Measurements from ENCODE around the gene MMP3.

The MMP3 gene

GRCh38 chr11:102793677-102794290, 49.6 kb downstream of the MMP3 start:
- H3K4me3 ChIP-seq (ENCODE audit: low read depth, low read length), result no peak overlapping the region
- DNase-seq (ENCODE audit: low read depth), result no peak
- TF ChIP-seq, protein P1, sequence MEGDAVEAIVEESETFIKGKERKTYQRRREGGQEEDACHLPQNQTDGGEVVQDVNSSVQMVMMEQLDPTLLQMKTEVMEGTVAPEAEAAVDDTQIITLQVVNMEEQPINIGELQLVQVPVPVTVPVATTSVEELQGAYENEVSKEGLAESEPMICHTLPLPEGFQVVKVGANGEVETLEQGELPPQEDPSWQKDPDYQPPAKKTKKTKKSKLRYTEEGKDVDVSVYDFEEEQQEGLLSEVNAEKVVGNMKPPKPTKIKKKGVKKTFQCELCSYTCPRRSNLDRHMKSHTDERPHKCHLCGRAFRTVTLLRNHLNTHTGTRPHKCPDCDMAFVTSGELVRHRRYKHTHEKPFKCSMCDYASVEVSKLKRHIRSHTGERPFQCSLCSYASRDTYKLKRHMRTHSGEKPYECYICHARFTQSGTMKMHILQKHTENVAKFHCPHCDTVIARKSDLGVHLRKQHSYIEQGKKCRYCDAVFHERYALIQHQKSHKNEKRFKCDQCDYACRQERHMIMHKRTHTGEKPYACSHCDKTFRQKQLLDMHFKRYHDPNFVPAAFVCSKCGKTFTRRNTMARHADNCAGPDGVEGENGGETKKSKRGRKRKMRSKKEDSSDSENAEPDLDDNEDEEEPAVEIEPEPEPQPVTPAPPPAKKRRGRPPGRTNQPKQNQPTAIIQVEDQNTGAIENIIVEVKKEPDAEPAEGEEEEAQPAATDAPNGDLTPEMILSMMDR (IDR thresholded peaks at IDR 0.05; ENCODE audit: insufficient read depth, low read depth, low read length, missing control alignments), result no peak

GRCh38 chr11:102792604-102793003, 50.8 kb downstream of the MMP3 start:
- TF ChIP-seq, protein P1 (IDR thresholded peaks at IDR 0.05; ENCODE audit: insufficient read depth, low read depth, low read length, missing control alignments), result no peak
- no peak for DNase-seq (ENCODE audit: low read depth)

GRCh38 chr11:102791271-102792036, 52.0 kb downstream of the MMP3 start:
- DNase-seq (ENCODE audit: low read depth), result no peak
- H3K4me3 ChIP-seq (ENCODE audit: low read depth, low read length), result no peak overlapping the region
- TF ChIP-seq, protein P1 (IDR thresholded peaks at IDR 0.05; ENCODE audit: insufficient read depth, low read depth, low read length, missing control alignments), result no peak

More at GRCh38 chr11:102792604-102793003, 50.8 kb downstream of the MMP3 start:
- H3K4me3 ChIP-seq (ENCODE audit: low read depth, low read length), result no peak overlapping the region

DNA sequence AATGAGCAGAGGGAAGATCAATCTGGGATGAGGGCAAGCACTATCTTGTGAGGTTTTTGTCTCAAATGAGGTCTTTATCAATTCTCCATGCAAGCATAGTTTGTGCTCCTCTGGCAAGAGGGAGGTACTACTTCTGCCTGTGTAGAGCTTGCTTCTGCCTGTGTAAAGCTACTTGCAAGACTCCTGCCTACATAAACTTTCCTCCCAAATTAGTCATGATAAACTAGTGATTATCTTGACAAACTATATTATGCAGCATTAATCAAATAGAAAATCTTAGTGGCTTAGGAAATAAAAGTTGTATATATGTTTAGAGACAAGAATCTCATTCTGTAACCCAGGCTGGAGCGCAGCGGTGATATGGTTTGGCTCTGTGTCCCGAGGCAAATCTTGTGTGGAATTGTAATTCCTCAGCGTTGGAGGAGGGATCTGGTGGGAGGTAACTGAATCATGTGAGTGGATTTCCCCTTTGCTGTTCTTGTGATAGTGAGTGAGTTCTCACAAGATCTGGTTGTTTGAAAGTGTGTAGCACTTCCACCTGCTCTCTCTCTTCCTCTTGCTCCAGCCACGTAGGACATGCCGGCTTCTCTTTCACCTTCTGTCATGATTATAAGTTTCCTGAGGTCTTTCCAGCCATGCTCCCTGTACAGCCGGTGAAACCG, 54.9 kb downstream of the MMP3 start:
- no peak for DNase-seq (ENCODE audit: low read depth)
- H3K4me3 ChIP-seq (ENCODE audit: low read depth, low read length), result no peak overlapping the region
- TF ChIP-seq, protein P1 (IDR thresholded peaks at IDR 0.05; ENCODE audit: insufficient read depth, low read depth, low read length, missing control alignments), result no peak
